DLD1 (cell line): ENCODE results near the gene PALS1.
"Not testable (repeated sequence)": the region's sequence is repeated elsewhere in the genome, so short reads cannot be mapped to it uniquely, and the experiment has no call there.

Experiments
- in situ Hi-C: cut with HindIII; loops from 2 replicates; pipeline ENCODE4 v1.10.0; 2017; ENCODE audit warnings: low sequenced_read_pairs

Gene PALS1

DNA sequence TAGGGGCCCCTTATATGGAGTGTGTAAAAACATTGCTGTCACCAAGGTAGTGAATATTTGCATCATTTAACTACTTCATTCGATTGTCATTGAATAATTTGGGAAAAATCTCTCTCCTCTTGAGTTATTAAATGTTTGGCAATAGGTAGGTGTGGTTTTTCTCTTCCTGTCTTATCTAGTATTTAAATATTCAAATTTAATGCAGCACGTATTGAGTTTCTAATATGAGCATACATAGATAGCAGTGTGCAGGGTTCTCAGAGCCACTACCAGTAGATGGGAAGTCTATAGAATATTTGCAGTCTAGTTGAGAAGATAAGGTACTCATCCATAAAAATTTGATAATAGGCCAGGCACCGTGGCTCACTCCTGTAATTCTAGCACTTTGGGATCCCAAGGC lies 16.7 kb downstream of the PALS1 start:
- in situ Hi-C loops: no loop called here

- in situ Hi-C loops: no loop called here
These were observed 19.7 kb downstream of the PALS1 start for GRCh38 chr14:67260965-67261364.

- in situ Hi-C loops: no loop called here
These were observed 22.4 kb downstream of the PALS1 start for GRCh38 chr14:67263499-67264149.

GRCh38 chr14:67265131-67265530 lies 23.9 kb downstream of the PALS1 start:
- in situ Hi-C loops: no loop called here

DNA sequence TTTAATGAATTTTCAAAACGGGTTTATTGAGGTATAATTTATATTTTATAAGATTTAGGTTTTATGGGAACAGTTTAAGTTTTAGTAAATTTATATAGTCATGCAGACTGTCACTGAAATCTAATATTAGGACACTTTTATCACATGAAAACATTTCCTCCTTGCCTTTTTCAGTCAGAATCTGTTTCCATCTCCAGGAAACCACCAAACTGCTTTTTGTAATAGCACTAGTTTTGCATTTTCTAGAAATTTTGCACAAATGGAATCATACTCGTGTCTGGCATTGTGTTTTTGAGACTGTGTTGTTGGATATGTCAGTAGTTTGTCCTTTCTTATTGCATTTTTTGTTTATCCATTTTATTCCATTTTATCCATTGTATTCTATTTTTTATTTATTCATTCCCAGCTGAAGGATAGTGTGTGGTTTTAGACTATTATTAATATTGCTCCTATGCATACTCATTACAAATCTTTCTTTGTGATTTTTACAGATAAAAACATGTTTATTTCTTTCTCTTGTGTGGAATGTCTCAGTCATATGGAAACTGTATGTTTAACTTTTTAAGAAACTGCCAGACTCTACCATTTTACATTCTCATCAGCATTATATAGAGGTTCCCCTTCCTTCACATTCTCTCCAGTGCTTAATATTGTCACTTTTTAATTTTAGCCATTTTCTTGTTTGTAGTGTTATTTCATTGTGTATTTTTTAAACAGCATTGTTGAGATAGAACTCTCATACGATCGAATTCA lies 26.5 kb downstream of the PALS1 start:
- in situ Hi-C loops: no loop called here

- in situ Hi-C loops: no loop called here
These were observed 27.4 kb downstream of the PALS1 start for GRCh38 chr14:67268426-67269150.

- in situ Hi-C loops: no loop called here
These were observed 28.2 kb downstream of the PALS1 start for GRCh38 chr14:67269298-67270060.

GRCh38 chr14:67270145-67270753 lies 29.0 kb downstream of the PALS1 start:
- in situ Hi-C loops: no loop called here

DNA sequence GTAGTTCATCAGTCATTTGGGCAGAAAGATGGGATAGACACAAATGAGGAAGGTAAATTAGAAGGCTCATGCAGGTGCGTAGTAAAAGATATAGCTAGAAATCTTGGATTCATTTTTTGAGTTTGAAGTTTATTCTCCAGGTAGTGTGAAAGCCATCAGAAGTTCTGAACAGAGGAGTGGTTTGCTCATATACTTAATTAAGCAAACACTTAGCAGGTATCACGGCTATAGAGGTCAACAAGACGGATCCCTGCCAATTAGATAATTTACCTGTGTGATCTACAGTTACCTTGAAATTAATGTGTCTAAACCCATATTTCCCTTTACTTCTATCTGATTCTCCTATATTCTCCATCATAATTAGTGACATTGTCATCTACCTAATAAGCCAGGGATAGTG lies 29.7 kb downstream of the PALS1 start:
- in situ Hi-C loops: no loop called here

DNA sequence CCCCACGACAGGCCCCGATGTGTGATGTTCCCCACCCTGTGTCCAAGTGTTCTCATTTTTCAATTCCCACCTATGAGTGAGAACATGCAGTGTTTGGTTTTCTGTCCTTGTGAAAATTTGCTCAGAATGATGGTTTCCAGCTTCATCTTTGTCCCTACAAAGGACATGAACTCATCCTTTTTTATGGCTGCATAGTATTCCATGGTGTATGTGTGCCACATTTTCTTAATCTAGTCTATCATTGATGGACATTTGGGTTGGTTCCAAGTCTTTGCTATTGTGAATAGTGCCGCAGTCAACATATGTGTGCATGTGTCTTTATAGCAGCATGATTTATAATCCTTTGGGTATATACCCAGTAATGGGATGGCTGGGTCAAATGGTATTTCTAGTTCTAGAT lies 32.0 kb downstream of the PALS1 start:
- in situ Hi-C loops: not testable (repeated sequence)

GRCh38 chr14:67276131-67276530 lies 34.9 kb downstream of the PALS1 start:
- in situ Hi-C loops: no loop called here

DNA sequence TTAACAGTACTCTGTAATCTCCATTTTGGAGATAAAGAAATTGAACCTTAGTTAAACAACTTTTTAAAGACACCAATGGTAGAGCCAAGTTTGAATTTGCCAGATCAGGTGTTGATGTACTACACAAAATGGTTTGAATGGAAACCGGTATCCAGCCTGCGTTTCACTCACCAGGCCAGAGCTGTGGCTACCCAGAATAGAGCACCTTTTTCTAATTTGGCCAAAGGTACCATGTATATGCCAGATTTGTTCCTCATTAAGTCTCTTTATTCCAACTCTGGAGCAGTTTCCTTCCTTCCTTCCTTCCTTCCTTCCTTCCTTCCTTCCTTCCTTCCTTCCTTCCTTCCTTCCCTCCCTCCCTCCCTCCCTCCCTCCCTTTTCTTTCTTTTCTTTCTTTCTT lies 39.3 kb downstream of the PALS1 start:
- in situ Hi-C loops: no loop called here

DNA sequence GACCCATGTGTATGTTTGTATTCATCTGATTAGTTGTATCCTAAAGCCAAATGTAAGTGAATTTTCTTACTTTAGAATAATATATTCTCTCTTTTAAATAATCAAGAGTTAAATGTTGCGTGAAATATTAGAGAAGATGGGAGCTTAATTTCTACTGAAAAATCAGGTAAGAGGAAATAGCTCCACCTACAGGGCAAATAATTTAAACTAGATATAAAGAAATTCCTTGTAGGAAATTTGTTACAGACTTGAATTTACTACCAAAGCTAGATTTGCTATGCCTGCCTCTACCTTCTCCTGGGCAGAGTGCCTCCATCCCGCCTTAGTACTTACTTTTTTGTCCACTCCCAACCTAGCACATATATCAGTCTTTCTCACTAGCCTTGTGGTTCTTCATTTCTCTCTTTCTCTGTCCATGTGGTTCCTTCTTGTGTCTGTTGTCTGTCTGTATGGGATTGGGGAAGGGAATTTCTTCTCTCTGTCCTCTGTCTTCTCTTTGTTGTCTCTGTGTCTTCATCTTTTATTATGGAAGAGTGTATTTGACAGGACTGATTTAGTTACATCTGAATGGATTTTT lies 44.7 kb downstream of the PALS1 start:
- in situ Hi-C loops: no loop called here
